Measurements from ENCODE around the gene KLHL3.

DNA sequence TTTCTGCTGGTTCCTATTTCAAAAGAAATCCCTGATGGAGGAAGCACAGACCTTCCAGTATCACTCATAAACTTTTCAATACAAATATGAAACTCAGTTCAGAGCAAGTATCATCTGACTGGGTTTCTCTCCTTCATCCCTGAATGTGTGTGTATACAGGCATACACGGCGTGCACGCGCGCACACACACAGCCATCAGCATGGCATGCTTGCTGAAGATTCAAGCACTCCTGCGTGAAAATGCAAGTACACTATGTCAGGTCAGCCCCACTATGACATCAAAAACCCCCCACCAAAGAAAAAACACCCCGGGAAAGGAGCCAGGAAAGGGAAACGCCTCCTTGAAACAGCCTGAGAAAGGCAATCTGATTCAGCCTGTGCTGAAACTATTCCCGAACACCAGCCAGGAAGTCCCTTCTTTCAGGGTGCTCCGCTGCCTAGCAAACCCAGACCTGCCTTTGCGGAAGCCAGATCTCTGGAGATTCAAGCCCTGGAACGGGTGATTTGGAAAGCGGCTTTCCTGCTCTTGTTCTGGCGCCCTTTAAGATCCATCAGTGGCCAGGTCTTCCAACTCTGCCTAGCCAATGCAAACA lies 831 bp downstream of the KLHL3 start:
- TF ChIP-seq CTCF (IDR thresholded peaks at IDR 0.05 in 4 of 5, conservative IDR thresholded peaks at IDR 0.05 in 1 of 5) (no peak), POLR2A (IDR thresholded peaks at IDR 0.05) (no peak)
